Right kidney (tissue), 9 donors: ENCODE data around the gene MCUR1.
"Not testable (repeated sequence)": the region's sequence is repeated elsewhere in the genome, so short reads cannot be mapped to it uniquely, and the experiment has no call there.

Experiments
- DNase-seq: peaks from one replicate; pipeline ENCODE4 v3.0.0-alpha.2; 2016
- long read RNA-seq, 8 donors: transcript quantifications; one replicate each; lab custom pipeline, GENCODE V29; 2026

MCUR1 gene
- long read RNA-seq, donor 1, full-length matches to known transcripts: 15 of 21 reads
- long read RNA-seq, donor 1, partial matches to known transcripts: 6 of 21 reads
- long read RNA-seq, donor 1, other reads (novel, unspliced or antisense): 0 of 21 reads
- long read RNA-seq, donor 2, full-length matches to known transcripts: 19 of 24 reads
- long read RNA-seq, donor 2, partial matches to known transcripts: 5 of 24 reads
- long read RNA-seq, donor 2, other reads (novel, unspliced or antisense): 0 of 24 reads
- long read RNA-seq, donor 3, full-length matches to known transcripts: 7 of 14 reads
- long read RNA-seq, donor 3, partial matches to known transcripts: 7 of 14 reads
- long read RNA-seq, donor 3, other reads (novel, unspliced or antisense): 0 of 14 reads
- long read RNA-seq, donor 4, full-length matches to known transcripts: 9 of 9 reads
- long read RNA-seq, donor 4, partial matches to known transcripts: 0 of 9 reads
- long read RNA-seq, donor 4, other reads (novel, unspliced or antisense): 0 of 9 reads
- long read RNA-seq, donor 5, full-length matches to known transcripts: 17 of 23 reads
- long read RNA-seq, donor 5, partial matches to known transcripts: 6 of 23 reads
- long read RNA-seq, donor 5, other reads (novel, unspliced or antisense): 0 of 23 reads
- long read RNA-seq, donor 6, full-length matches to known transcripts: 14 of 14 reads
- long read RNA-seq, donor 6, partial matches to known transcripts: 0 of 14 reads
- long read RNA-seq, donor 6, other reads (novel, unspliced or antisense): 0 of 14 reads
- long read RNA-seq, donor 7, full-length matches to known transcripts: 32 of 53 reads
- long read RNA-seq, donor 7, partial matches to known transcripts: 21 of 53 reads
- long read RNA-seq, donor 7, other reads (novel, unspliced or antisense): 0 of 53 reads
- long read RNA-seq, donor 8, full-length matches to known transcripts: 20 of 20 reads
- long read RNA-seq, donor 8, partial matches to known transcripts: 0 of 20 reads
- long read RNA-seq, donor 8, other reads (novel, unspliced or antisense): 0 of 20 reads

GRCh38 chr6:13814176-13814937, at the start of gene MCUR1:
MCUR1 (minus strand) TSS chr6:13814557; CDS start chr6:13814429, 128 bp downstream.
- DNase-seq: peak; percentile 98

- no peak for DNase-seq
Measured at GRCh38 chr6:13863699-13864155, 49.4 kb upstream of the MCUR1 start.

GRCh38 chr6:13860556-13861185, 46.3 kb upstream of the MCUR1 start:
- DNase-seq: not testable (repeated sequence)

GRCh38 chr6:13859871-13860555, 45.7 kb upstream of the MCUR1 start:
- peak; percentile 65 for DNase-seq

- DNase-seq: no peak
Measured at GRCh38 chr6:13854716-13855250, 40.4 kb upstream of the MCUR1 start.

- no peak for DNase-seq
Measured at GRCh38 chr6:13853871-13854270, 39.5 kb upstream of the MCUR1 start.

GRCh38 chr6:13851803-13852202, 37.4 kb upstream of the MCUR1 start:
- no peak for DNase-seq

GRCh38 chr6:13851330-13851729, 37.0 kb upstream of the MCUR1 start:
- DNase-seq: no peak

GRCh38 chr6:13850690-13851089, 36.3 kb upstream of the MCUR1 start:
- DNase-seq: not testable (repeated sequence)

- DNase-seq: peak; percentile 48
Measured at GRCh38 chr6:13848522-13849150, 34.3 kb upstream of the MCUR1 start.

- no peak for DNase-seq
Measured at GRCh38 chr6:13847326-13848050, 33.1 kb upstream of the MCUR1 start.

GRCh38 chr6:13846841-13847240, 32.5 kb upstream of the MCUR1 start:
- DNase-seq: peak; percentile 12

- DNase-seq: no peak
Measured at GRCh38 chr6:13841936-13842335, 27.6 kb upstream of the MCUR1 start.

GRCh38 chr6:13838616-13839015, 24.3 kb upstream of the MCUR1 start:
- DNase-seq: no peak

GRCh38 chr6:13836170-13836569, 21.8 kb upstream of the MCUR1 start:
- no peak for DNase-seq

GRCh38 chr6:13834790-13835189, 20.4 kb upstream of the MCUR1 start:
- DNase-seq: no peak

- not testable (repeated sequence) for DNase-seq
Measured at GRCh38 chr6:13834018-13834417, 19.7 kb upstream of the MCUR1 start.

GRCh38 chr6:13832778-13833177, 18.4 kb upstream of the MCUR1 start:
- DNase-seq: no peak

GRCh38 chr6:13831615-13832014, 17.3 kb upstream of the MCUR1 start:
- no peak for DNase-seq
